H54 (cell line): ENCODE measurements around the gene RSPH3.
"Not testable (repeated sequence)": the region's sequence is repeated elsewhere in the genome, so short reads cannot be mapped to it uniquely, and the experiment has no call there.

ENCODE experiments used
- DNase-seq: peaks from one replicate; pipeline ENCODE4 v3.0.0; 2011; ENCODE audit warnings: low spot score, mixed read lengths; ENCODE audit not compliant: insufficient read length
- FAIRE-seq: peaks from 3 replicates; lab custom pipeline; 2011; peaks lifted over from hg19 to GRCh38; lab: Jason Lieb, UNC
- POLR2A ChIP-seq: IDR thresholded peaks from 2 replicates; pipeline ENCODE4 v1.6.1; 2011; ENCODE audit warnings: low read depth, mild to moderate bottlenecking, low read length

RSPH3 gene

DNA sequence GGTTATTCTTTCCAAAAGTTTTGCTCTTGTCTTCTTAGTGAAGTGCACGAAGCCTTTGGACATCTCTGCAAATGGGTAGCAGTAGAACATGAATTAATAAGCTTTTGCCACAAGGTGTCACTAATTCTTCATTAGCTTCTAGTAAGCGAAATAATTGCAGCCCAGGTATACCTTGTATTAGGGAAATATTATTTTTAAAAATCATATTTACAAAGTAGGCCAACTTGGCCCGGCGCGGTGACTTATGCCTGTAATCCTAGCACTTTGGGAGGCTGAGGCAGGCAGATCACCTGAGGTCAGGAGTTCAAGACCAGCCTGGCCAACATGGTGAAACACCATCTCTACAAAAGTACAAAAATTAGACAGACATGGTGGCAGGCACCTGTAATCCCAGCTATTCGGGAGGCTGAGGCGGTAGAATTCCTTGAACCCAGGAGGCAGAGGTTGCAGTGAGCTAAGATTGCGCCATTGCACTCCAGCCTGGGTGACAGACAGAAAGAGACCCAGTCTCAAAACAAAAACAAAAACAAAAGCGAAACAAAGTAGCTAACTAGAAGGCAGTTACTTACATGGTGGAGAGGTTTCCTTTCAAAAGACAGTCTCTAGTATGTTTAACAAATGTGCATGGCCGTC, 8.8 kb upstream of the RSPH3 start:
- DNase-seq (no peak), FAIRE-seq (no peak)
- TF ChIP-seq POLR2A = no peak

- no peak for DNase-seq
Observed at GRCh38 chr6:159007510-159007909, 7.5 kb upstream of the RSPH3 start.

DNA sequence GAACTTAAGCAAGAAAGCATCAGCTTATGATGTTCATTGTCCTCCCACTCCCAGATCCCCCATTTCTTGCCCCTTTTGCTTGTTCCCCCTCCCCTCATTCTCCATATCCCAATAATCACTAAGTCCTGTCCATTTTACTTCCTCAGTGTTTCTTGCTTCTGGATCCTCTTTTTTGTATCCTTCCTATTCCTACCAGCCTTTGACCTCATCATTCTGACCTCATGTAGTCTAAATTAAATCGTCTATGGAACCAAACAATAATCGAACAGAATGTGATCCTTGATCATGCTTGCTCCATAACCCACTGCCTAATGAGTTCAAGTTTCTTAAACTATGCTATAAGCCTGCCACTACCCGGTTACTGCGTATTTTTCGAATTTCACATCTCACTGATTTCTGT, 5.4 kb upstream of the RSPH3 start:
- FAIRE-seq (no peak), DNase-seq (no peak)
- TF ChIP-seq POLR2A = no peak

More at GRCh38 chr6:159007510-159007909, 7.5 kb upstream of the RSPH3 start:
- no peak for TF ChIP-seq POLR2A
- FAIRE-seq = no peak

DNA sequence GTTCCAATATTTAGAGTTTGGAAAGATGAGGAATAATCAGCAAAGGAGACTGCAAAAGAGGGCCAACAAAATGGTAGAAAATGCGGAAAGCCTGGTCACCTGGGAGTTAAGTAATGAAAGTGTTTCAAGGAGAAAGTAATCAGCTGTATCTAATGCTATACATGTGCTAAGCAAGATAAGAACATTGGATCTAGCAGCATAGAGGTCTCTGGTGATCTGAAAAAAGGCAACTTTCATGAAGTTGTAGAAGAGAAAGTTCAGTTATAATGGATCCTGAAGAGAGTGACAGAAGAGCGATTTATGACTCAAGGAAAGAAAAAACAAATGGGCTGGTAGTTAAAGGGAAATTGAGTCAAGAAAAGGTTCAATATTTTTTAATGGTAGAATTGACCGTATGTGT, 4.6 kb upstream of the RSPH3 start:
- FAIRE-seq = no peak
- no peak for TF ChIP-seq POLR2A
- no peak for DNase-seq

DNA sequence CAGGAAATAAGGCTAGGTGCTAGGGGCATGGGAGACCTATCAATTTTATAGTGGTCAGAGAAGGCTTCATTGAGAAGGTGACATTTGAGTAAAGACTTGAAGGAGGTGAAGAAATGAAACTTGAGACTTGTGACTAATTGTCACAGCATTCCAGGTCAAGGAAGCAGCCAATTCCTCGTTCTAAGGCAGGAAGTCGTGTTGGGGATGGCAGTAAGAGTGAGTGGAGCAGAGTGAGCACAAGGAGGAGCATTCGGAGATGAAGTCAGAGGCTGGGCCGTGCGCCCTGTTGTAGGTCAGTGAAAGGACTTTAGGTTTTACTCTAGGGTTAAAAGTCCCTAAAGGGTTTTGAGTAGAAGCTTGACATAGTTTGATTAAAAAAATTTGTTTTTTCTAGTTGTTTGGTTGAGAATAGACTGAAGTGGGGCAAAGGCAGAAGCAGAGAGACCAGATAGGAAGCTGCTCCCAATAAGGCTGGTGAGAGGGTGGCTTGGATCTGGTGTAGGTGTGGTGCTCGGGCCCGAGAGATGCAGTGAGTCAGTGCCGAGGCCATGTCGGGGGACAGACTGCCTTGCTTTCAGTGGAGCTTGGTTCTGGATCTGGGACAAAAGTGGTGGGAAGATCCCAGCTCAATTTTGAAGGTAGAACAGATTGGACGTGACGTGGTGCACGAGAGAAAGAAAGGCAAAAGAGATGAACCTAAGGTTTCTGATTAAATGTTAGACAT, 2.6 kb upstream of the RSPH3 start:
- FAIRE-seq (no peak), DNase-seq (peak; percentile 12)
- TF ChIP-seq POLR2A = no peak

GRCh38 chr6:158999154-158999665, 792 bp downstream of the RSPH3 start:
- FAIRE-seq (no peak), DNase-seq (peak; percentile 9)
- 0 out of 2 replicates have a peak, but pooled peaks have one; percentile 2 for TF ChIP-seq POLR2A

- no peak for DNase-seq
- no peak for TF ChIP-seq POLR2A
- FAIRE-seq = no peak
Observed at GRCh38 chr6:158996856-158997255, 3.1 kb downstream of the RSPH3 start.

DNA sequence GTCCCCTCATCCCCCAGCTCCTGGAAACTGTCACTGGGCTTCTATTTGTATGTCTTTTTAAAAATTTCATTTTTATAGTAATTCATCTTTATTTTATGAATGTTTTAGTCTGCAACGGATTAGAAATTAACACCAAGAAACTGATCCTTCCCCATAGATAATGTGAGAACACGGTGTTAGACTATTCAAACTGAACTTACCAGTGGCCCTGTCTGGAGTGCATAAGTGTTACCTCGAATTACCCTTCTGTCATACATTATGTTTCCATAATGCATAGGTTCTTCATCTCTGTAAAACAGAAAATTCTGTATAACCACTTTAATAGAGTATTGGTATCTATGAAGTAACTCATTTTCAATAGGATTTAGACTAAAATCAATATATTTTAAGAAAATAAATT, 6.4 kb downstream of the RSPH3 start:
- no peak for FAIRE-seq
- no peak for DNase-seq
- no peak for TF ChIP-seq POLR2A

- TF ChIP-seq POLR2A = no peak
- no peak for DNase-seq
- FAIRE-seq = no peak
Observed at GRCh38 chr6:158991017-158991723, 8.8 kb downstream of the RSPH3 start.

- FAIRE-seq, DNase-seq: not testable (repeated sequence)
Observed at GRCh38 chr6:158989711-158990110, 10.3 kb downstream of the RSPH3 start.

DNA sequence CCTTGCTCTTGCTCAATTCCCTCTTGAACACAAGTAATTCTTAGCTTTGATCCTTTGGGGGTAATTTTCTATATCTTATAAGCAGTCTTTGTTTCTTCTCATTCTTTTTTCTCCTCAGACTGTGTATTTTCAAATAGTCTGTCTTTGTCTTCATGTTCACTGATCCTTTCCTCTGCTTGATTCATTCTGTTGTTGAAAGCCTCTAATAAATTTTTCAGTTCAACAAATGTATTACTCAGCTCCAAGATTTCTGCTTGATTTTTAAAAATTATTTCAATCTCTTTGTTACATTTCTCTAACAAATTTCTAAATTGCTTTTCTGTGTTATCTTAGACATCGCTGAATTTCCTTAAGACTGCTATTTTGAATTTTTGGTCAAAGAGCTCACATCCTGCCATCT, 11.5 kb downstream of the RSPH3 start:
- TF ChIP-seq POLR2A = no peak
- DNase-seq (no peak), FAIRE-seq (no peak)

GRCh38 chr6:158987657-158988056, 12.3 kb downstream of the RSPH3 start:
- no peak for FAIRE-seq
- DNase-seq = no peak
- TF ChIP-seq POLR2A = no peak

GRCh38 chr6:158978757-158979156, 21.2 kb downstream of the RSPH3 start:
- no peak for FAIRE-seq
- DNase-seq = no peak
- no peak for TF ChIP-seq POLR2A

GRCh38 chr6:158977382-158977781, 22.6 kb downstream of the RSPH3 start:
- FAIRE-seq = no peak
- no peak for DNase-seq
- TF ChIP-seq POLR2A = no peak
